HG03439 (cell line): ENCODE data around the gene SOX6.

ENCODE experiments used
- ATAC-seq: cut with Tn5 transposase; IDR thresholded peaks from one replicate; pipeline ENCODE4 v1.9.1; 2021; ENCODE audit warnings: mild to moderate bottlenecking, moderate library complexity; ENCODE audit not compliant: unreplicated experiment

The SOX6 gene

GRCh38 chr11:15970506-15971214 is 385.7 kb downstream of the SOX6 start:
- no peak for ATAC-seq

- peak; percentile 44 for ATAC-seq
Observed at GRCh38 chr11:15969701-15970329, 386.5 kb downstream of the SOX6 start.

- no peak for ATAC-seq
Observed at GRCh38 chr11:15969281-15969680, 387.1 kb downstream of the SOX6 start.

GRCh38 chr11:15968461-15969130 is 387.8 kb downstream of the SOX6 start:
- no peak for ATAC-seq

- no peak for ATAC-seq
Observed at GRCh38 chr11:15967966-15968365, 388.4 kb downstream of the SOX6 start.

- ATAC-seq = no peak
Observed at GRCh38 chr11:15967166-15967565, 389.2 kb downstream of the SOX6 start.

GRCh38 chr11:15965562-15966250 is 390.6 kb downstream of the SOX6 start:
- ATAC-seq = no peak

- ATAC-seq = no peak
Observed at GRCh38 chr11:15963266-15963665, 393.1 kb downstream of the SOX6 start.

- ATAC-seq = no peak
Observed at GRCh38 chr11:15958910-15959309, 397.4 kb downstream of the SOX6 start.

- no peak for ATAC-seq
Observed at GRCh38 chr11:15957234-15957633, 399.1 kb downstream of the SOX6 start.

GRCh38 chr11:15956302-15956701 is 400.0 kb downstream of the SOX6 start:
- no peak for ATAC-seq

GRCh38 chr11:15955595-15955994 is 400.8 kb downstream of the SOX6 start:
- no peak for ATAC-seq

- no peak for ATAC-seq
Observed at GRCh38 chr11:15947681-15948648, 408.4 kb downstream of the SOX6 start.

- no peak for ATAC-seq
Observed at GRCh38 chr11:15945726-15946125, 410.6 kb downstream of the SOX6 start.

GRCh38 chr11:15944460-15944859 is 411.9 kb downstream of the SOX6 start:
- no peak for ATAC-seq

- ATAC-seq = no peak
Observed at GRCh38 chr11:15943418-15944197, 412.7 kb downstream of the SOX6 start.

GRCh38 chr11:15942936-15943335 is 413.4 kb downstream of the SOX6 start:
- no peak for ATAC-seq

- ATAC-seq = no peak
Observed at GRCh38 chr11:15942126-15942525, 414.2 kb downstream of the SOX6 start.

GRCh38 chr11:15941206-15941770 is 415.1 kb downstream of the SOX6 start:
- ATAC-seq = peak; percentile 68
